ENCODE measurements around the gene EEF1G.

The EEF1G gene

GRCh38 chr11:62599069-62599696 lies 25.5 kb upstream of the EEF1G start (continued):
- TF ChIP-seq PATZ1 (tag by site-specific recombination; IDR thresholded peaks at IDR 0.05) = peak; percentile 78
- TF ChIP-seq ZNF18 (tag by site-specific recombination; IDR thresholded peaks at IDR 0.05) = no peak
- no peak for TF ChIP-seq ZNF558 (tag by site-specific recombination; IDR thresholded peaks at IDR 0.05)
- TF ChIP-seq ZNF530 (tag by site-specific recombination; IDR thresholded peaks at IDR 0.05; ENCODE audit: low read depth) = no peak
- 0 out of 2 replicates have a peak, but pooled peaks have one; percentile 24 for TF ChIP-seq IKZF3 (tag by site-specific recombination; IDR thresholded peaks at IDR 0.05)
- TF ChIP-seq GLI4 (tag by site-specific recombination; IDR thresholded peaks at IDR 0.05) = no peak
- no peak for TF ChIP-seq ZNF664 (tag by site-specific recombination; IDR thresholded peaks at IDR 0.05)
- TF ChIP-seq ZSCAN4 (tag by site-specific recombination; IDR thresholded peaks at IDR 0.05) = no peak
- no peak; the same call in 1 of the 2 replicates for TF ChIP-seq KLF16 (tag by site-specific recombination; IDR thresholded peaks at IDR 0.05)
- no peak for TF ChIP-seq ZNF426 (tag by site-specific recombination; IDR thresholded peaks at IDR 0.05)
- no peak for TF ChIP-seq ZNF146 (tag by site-specific recombination; IDR thresholded peaks at IDR 0.05)
- TF ChIP-seq REST (tag by site-specific recombination; IDR thresholded peaks at IDR 0.05) = no peak
- TF ChIP-seq ZNF394 (tag by site-specific recombination; IDR thresholded peaks at IDR 0.05; ENCODE audit: borderline replicate concordance) = peak; percentile 52; the same call in 1 of the 2 replicates
- no peak for TF ChIP-seq MZF1 (tag by site-specific recombination; IDR thresholded peaks at IDR 0.05; ENCODE audit: borderline replicate concordance)
- TF ChIP-seq YY2 (tag by site-specific recombination; IDR thresholded peaks at IDR 0.05) = peak; percentile 52; the same call in 1 of the 2 replicates
- TF ChIP-seq ZNF513 (tag by site-specific recombination; IDR thresholded peaks at IDR 0.05) = no peak
- no peak for TF ChIP-seq ZNF416 (tag by site-specific recombination; IDR thresholded peaks at IDR 0.05)
- peak; percentile 51 for TF ChIP-seq ZNF629 (tag by site-specific recombination; IDR thresholded peaks at IDR 0.05)
- TF ChIP-seq ZNF785 (tag by site-specific recombination; IDR thresholded peaks at IDR 0.05) = no peak
- no peak for TF ChIP-seq ZBTB48 (tag by site-specific recombination; IDR thresholded peaks at IDR 0.05)
- TF ChIP-seq ATF2 (tag by site-specific recombination; IDR thresholded peaks at IDR 0.05; ENCODE audit: low read depth) = no peak
- TF ChIP-seq KLF17 (tag by site-specific recombination; IDR thresholded peaks at IDR 0.05) = no peak
- TF ChIP-seq YY1 (tag by site-specific recombination; IDR thresholded peaks at IDR 0.05) = no peak
- TF ChIP-seq ZNF248 (tag by site-specific recombination; IDR thresholded peaks at IDR 0.05) = no peak
- TF ChIP-seq ZNF362 (tag by site-specific recombination; IDR thresholded peaks at IDR 0.05) = no peak
- TF ChIP-seq ZNF404 (tag by site-specific recombination; IDR thresholded peaks at IDR 0.05) = no peak
